Neural cell (in vitro differentiated cells): ENCODE results near the gene DYDC1. TPM values are rescaled to one million over a fixed set of nuclear protein-coding genes. Genes with fewer than 3 reads are reported as not detected.

ENCODE experiments used
- H2AFZ ChIP-seq: fragments of 200-600, 300-800 bp; sonication (generic), shearing (Covaris generic); 2 replicates; pipeline ENCODE4 v1.6.0; 2014; ENCODE audit warnings: low read depth, mild to moderate bottlenecking, antibody characterized with exemption, low read length, moderate library complexity
- H3F3A ChIP-seq: fragments of 200-600 bp; shearing (Covaris generic); 2 replicates; pipeline ENCODE4 v1.6.1; 2016; ENCODE audit warnings: mild to moderate bottlenecking, moderate library complexity, mixed read lengths, antibody characterized with exemption, low read length; ENCODE audit not compliant: insufficient read depth, poor library complexity, severe bottlenecking
- H3K27ac ChIP-seq: fragments of 200-600, 300-800 bp; sonication (generic), shearing (Covaris generic); 2 replicates; pipeline ENCODE4 v1.5.1; 2014; ENCODE audit warnings: mild to moderate bottlenecking, low read length, moderate library complexity
- H3K27me3 ChIP-seq: fragments of 300-800, 200-600 bp; sonication (generic), shearing (Covaris generic); 2 replicates; pipeline ENCODE4 v1.6.0; 2014; ENCODE audit warnings: mild to moderate bottlenecking, low read depth, low read length, moderate library complexity; ENCODE audit not compliant: insufficient read depth
- H3K36me3 ChIP-seq: fragments of 300-800, 200-600 bp; sonication (generic), shearing (Covaris generic); 2 replicates; pipeline ENCODE4 v1.5.1; 2014; ENCODE audit warnings: mild to moderate bottlenecking, antibody characterized with exemption, low read length, moderate library complexity; ENCODE audit not compliant: insufficient read depth
- H3K4me2 ChIP-seq: fragments of 300-800, 200-600 bp; sonication (generic), shearing (Covaris generic); 2 replicates; pipeline ENCODE4 v1.6.0; 2014; ENCODE audit warnings: mild to moderate bottlenecking, low read length
- H3K4me3 ChIP-seq: fragments of 300-800, 200-600 bp; sonication (generic), shearing (Covaris generic); 2 replicates; pipeline ENCODE4 v1.5.1; 2014; ENCODE audit warnings: mild to moderate bottlenecking, low read length, moderate library complexity
- H3K79me2 ChIP-seq: fragments of 200-600 bp; shearing (Covaris generic); replicated peaks from 2 replicates; pipeline ENCODE4 v1.6.0; 2014; ENCODE audit warnings: mild to moderate bottlenecking, low read length, moderate library complexity; ENCODE audit not compliant: insufficient read depth
- H3K9ac ChIP-seq: fragments of 300-800, 200-600 bp; sonication (generic), shearing (Covaris generic); 2 replicates; pipeline ENCODE4 v1.6.1; 2016; ENCODE audit warnings: mild to moderate bottlenecking, low read length, mixed read lengths
- H3K9me2 ChIP-seq: fragments of 200-600 bp; shearing (Covaris generic); 2 replicates; pipeline ENCODE4 v1.6.1; 2016; ENCODE audit warnings: mild to moderate bottlenecking, low read length, mixed read lengths; ENCODE audit not compliant: insufficient read depth
- H3K9me3 ChIP-seq: fragments of 200-600, 300-800 bp; sonication (generic), shearing (Covaris generic); 2 replicates; pipeline ENCODE4 v1.6.1; 2016; ENCODE audit warnings: mild to moderate bottlenecking, mixed run types, low read length, moderate library complexity, mixed read lengths
- H4K20me1 ChIP-seq: fragments of 200-600 bp; shearing (Covaris generic); 2 replicates; pipeline ENCODE4 v1.6.1; 2016; ENCODE audit warnings: mild to moderate bottlenecking, mixed run types; ENCODE audit not compliant: insufficient read depth
- CTCF ChIP-seq: fragments of 450-650 bp; IDR thresholded peaks from 2 replicates; pipeline ENCODE4 v1.5.1; 2014; ENCODE audit warnings: antibody characterized with exemption, mild to moderate bottlenecking, moderate library complexity; ENCODE audit not compliant: poor library complexity, severe bottlenecking
- EP300 ChIP-seq: fragments of 450-650 bp; conservative IDR thresholded peaks from 2 replicates; pipeline ENCODE4 v1.6.1; 2014; ENCODE audit warnings: antibody characterized with exemption, mild to moderate bottlenecking, moderate library complexity; ENCODE audit not compliant: poor library complexity, severe bottlenecking
- EZH2 ChIP-seq: fragments of 200-600, 300-800 bp; shearing (Covaris generic), sonication (generic); IDR thresholded peaks from 2 replicates; pipeline ENCODE4 v1.6.1; 2014; ENCODE audit warnings: antibody characterized with exemption, low read length, borderline replicate concordance, mild to moderate bottlenecking; ENCODE audit not compliant: insufficient read depth, poor library complexity, severe bottlenecking
- MXI1 ChIP-seq: fragments of 450-650 bp; conservative IDR thresholded peaks from 2 replicates; pipeline ENCODE4 v1.6.1; 2014; ENCODE audit warnings: antibody characterized with exemption, mild to moderate bottlenecking; ENCODE audit not compliant: poor library complexity, severe bottlenecking
- POLR2AphosphoS5 ChIP-seq: IDR thresholded peaks from 2 replicates; pipeline ENCODE4 v1.6.1; 2012
- RAD21 ChIP-seq: fragments of 450-650 bp; conservative IDR thresholded peaks from 2 replicates; pipeline ENCODE4 v1.6.1; 2014; ENCODE audit warnings: antibody characterized with exemption, mild to moderate bottlenecking, moderate library complexity
- REST ChIP-seq: IDR thresholded peaks from 2 replicates; pipeline ENCODE4 v1.6.1; 2012; ENCODE audit warnings: borderline replicate concordance
- SMC3 ChIP-seq: fragments of 450-650 bp; conservative IDR thresholded peaks from 2 replicates; pipeline ENCODE4 v1.6.1; 2014; ENCODE audit warnings: antibody characterized with exemption, mild to moderate bottlenecking, moderate library complexity; ENCODE audit not compliant: poor library complexity
- TAF1 ChIP-seq: IDR thresholded peaks from 2 replicates; pipeline ENCODE4 v1.6.1; 2012; ENCODE audit warnings: low read depth
- polyA plus RNA-seq: library from polyadenylated mRNA; depleted of rRNA; stranded (reverse); fragments of >200 nt; gene quantifications from 2 replicates; pipeline ENCODE4 v1.2.3, GENCODE V29; 2014

Gene DYDC1
- polyA plus RNA-seq, 1 donor from 2014 or later = not detected

GRCh38 chr10:80390740-80391139, 34.2 kb upstream of the DYDC1 start:
- Histone ChIP-seq H3K27me3 (no peaks in the 10 kb centered on the region), H3K9me3 (no peaks in the 10 kb centered on the region), H3K27ac (no peak overlapping the region), H2AFZ (no peak overlapping the region), H3K9ac (no peak overlapping the region), H4K20me1 (no peaks in the 10 kb centered on the region), H3F3A (no peaks in the 10 kb centered on the region), H3K4me2 (no peak overlapping the region), H3K36me3 (no peaks in the 10 kb centered on the region), H3K9me2 (no peaks in the 10 kb centered on the region), H3K4me3 (no peak overlapping the region), H3K79me2 (no peaks in the 10 kb centered on the region)
- TF ChIP-seq REST (no peak), EZH2 (no peak), POLR2AphosphoS5 (no peak), MXI1 (no peak), TAF1 (no peak), EP300 (no peak), RAD21 (no peak), CTCF (no peak), SMC3 (no peak)

GRCh38 chr10:80382989-80383388, 26.4 kb upstream of the DYDC1 start:
- Histone ChIP-seq H3F3A (no peaks in the 10 kb centered on the region), H3K27me3 (no peaks in the 10 kb centered on the region), H3K36me3 (no peaks in the 10 kb centered on the region), H3K4me2 (no peak overlapping the region), H4K20me1 (no peaks in the 10 kb centered on the region), H3K4me3 (no peak overlapping the region), H3K27ac (no peak overlapping the region), H3K79me2 (no peaks in the 10 kb centered on the region), H3K9me3 (no peaks in the 10 kb centered on the region), H3K9me2 (no peaks in the 10 kb centered on the region), H2AFZ (no peak overlapping the region), H3K9ac (no peak overlapping the region)
- TF ChIP-seq REST (no peak), POLR2AphosphoS5 (no peak), MXI1 (no peak), EP300 (no peak), RAD21 (peak; percentile 59), TAF1 (no peak), CTCF (peak; percentile 59), EZH2 (no peak), SMC3 (peak; percentile 45)
